Activated CD8-positive, alpha-beta memory T cell treated with anti-CD3 and anti-CD28 coated beads for 36 hours (primary cell): ENCODE results near the gene NTNG1. TPM values are rescaled to one million over a fixed set of nuclear protein-coding genes. Genes with fewer than 3 reads are reported as not detected.

Experiments
- CTCF ChIA-PET: fragments of 350-600 bp; sonication (Branson Sonifier 250); formaldehyde crosslinking; loops from one replicate; lab custom pipeline; 2021; ENCODE audit warnings: antibody characterized with exemption; lab: Charles Lee
- POLR2A ChIA-PET: fragments of 350-600 bp; sonication (Branson Sonifier 250); formaldehyde crosslinking; loops from one replicate; lab custom pipeline; 2021; ENCODE audit warnings: antibody characterized with exemption; lab: Charles Lee
- total RNA-seq, 2 experiments: library from RNA; stranded (reverse); gene quantifications; one replicate each; pipeline ENCODE4 v1.2.3, GENCODE V29; 2021

The NTNG1 gene
- total RNA-seq, 2 experiments from 2014 or later, result 0.42 to 0.50 TPM

GRCh38 chr1:107467286-107467685 lies 326.4 kb downstream of the NTNG1 start:
- POLR2A ChIA-PET, result no interaction called here
- CTCF ChIA-PET, result no interaction called here

- POLR2A ChIA-PET, result no interaction called here
- CTCF ChIA-PET, result no interaction called here
Observed at GRCh38 chr1:107467811-107468210, 327.0 kb downstream of the NTNG1 start.

DNA sequence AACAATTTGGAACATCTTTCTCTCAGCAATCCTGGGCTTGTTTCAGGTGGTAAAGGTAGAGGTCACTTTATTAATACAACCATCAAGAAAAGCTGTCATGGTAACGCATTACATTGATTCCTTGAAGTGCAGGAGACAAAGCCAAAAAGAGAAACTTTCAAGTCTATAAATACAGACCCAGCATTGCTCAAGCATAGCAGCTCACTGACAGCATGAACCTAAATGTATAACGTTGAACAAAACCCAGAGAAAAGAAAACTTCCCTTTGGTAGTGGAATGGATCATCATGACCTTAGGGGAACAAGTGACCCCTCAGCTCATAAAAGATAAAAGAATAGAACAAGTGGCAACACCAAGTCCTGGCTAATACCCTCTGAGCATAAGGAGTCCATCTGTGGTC lies 332.2 kb downstream of the NTNG1 start:
- ChIA-PET CTCF (no interaction called here), POLR2A (no interaction called here)

- ChIA-PET CTCF (no interaction called here), POLR2A (no interaction called here)
Observed at GRCh38 chr1:107474877-107475612, 334.2 kb downstream of the NTNG1 start.

DNA sequence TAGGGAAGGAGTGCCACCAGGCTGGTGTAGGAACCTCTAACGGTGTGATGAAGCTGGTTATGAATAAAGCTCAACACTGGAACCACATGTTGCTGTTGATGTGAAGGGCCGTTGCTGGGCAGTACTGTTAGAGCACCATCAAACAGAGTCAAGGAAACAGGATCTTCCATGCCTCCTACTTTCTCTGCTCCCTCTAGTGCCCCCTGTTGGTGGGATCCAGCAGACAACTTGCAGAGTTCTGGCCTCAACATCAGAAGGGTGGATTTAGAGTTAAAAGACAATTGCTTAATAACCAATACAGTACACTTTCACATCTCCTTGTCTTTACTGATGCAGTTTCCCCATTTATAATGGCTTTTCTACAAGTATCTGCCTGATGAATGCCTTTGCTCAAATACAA lies 336.4 kb downstream of the NTNG1 start:
- CTCF ChIA-PET, result no interaction called here

GRCh38 chr1:107479865-107480350 lies 339.1 kb downstream of the NTNG1 start:
- POLR2A ChIA-PET, result no interaction called here

More for the DNA sequence above, 336.4 kb downstream of the NTNG1 start:
- POLR2A ChIA-PET, result no interaction called here

DNA sequence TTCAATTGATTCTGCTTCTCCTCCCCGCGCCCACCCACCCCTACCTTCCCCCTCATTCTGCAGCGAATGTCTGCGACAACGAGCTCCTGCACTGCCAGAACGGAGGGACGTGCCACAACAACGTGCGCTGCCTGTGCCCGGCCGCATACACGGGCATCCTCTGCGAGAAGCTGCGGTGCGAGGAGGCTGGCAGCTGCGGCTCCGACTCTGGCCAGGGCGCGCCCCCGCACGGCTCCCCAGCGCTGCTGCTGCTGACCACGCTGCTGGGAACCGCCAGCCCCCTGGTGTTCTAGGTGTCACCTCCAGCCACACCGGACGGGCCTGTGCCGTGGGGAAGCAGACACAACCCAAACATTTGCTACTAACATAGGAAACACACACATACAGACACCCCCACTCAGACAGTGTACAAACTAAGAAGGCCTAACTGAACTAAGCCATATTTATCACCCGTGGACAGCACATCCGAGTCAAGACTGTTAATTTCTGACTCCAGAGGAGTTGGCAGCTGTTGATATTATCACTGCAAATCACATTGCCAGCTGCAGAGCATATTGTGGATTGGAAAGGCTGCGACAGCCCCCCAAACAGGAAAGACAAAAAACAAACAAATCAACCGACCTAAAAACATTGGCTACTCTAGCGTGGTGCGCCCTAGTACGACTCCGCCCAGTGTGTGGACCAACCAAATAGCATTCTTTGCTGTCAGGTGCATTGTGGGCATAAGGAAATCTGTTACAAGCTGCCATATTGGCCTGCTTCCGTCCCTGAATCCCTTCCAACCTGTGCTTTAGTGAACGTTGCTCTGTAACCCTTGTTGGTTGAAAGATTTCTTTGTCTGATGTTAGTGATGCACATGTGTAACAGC lies 339.9 kb downstream of the NTNG1 start:
- CTCF ChIA-PET, result no interaction called here
- POLR2A ChIA-PET, result no interaction called here

More at GRCh38 chr1:107479865-107480350, 339.1 kb downstream of the NTNG1 start:
- CTCF ChIA-PET, result interaction anchor here (0.6 kb wide), 1 partner anchor 340 kb away, joined by 4 read pairs; no protein-coding TSS in a partner anchor

DNA sequence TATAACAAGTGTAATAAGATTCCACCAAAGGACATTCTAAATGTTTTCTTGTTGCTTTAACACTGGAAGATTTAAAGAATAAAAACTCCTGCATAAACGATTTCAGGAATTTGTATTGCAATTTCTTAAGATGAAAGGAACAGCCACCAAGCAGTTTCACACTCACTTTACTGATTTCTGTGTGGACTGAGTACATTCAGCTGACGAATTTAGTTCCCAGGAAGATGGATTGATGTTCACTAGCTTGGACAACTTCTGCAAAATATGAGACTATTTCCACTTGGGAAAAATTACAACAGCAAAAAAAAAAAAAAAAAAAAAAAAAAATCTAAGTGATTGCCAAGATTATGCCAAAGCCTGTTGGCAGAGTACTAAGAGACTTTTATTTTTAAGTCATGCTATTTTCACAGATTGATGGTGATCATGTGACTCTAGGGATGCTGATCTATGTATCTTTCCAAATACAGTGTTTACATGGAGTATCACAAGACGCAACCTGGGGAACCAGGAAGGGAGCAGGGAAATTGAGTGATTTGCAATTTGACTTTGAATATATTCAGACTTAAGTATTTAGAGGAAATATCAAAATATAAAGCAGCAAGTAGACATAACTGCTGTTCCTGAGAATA lies 341.0 kb downstream of the NTNG1 start:
- ChIA-PET CTCF (no interaction called here), POLR2A (no interaction called here)

DNA sequence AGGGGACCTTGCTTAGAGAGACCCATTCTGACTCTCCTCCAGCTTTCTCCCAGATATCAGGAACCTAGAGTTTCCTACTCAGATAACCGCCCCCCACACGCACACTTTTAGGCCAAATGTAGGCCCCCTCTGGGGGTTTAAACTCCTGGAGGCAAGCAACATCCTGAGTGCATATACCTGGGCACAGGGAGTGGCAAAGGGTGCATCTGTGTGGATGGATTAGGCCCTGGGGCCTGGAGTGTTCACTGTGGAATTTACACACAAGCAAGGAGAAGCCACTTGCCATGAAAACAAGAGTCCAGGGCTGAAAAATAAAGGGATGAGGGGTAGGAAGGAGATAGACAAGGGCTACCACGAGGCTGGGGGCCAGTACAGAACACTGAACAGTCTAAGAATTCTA lies 343.1 kb downstream of the NTNG1 start:
- ChIA-PET CTCF (no interaction called here), POLR2A (no interaction called here)

- ChIA-PET POLR2A (no interaction called here), CTCF (no interaction called here)
Observed at GRCh38 chr1:107486349-107486748, 345.5 kb downstream of the NTNG1 start.

DNA sequence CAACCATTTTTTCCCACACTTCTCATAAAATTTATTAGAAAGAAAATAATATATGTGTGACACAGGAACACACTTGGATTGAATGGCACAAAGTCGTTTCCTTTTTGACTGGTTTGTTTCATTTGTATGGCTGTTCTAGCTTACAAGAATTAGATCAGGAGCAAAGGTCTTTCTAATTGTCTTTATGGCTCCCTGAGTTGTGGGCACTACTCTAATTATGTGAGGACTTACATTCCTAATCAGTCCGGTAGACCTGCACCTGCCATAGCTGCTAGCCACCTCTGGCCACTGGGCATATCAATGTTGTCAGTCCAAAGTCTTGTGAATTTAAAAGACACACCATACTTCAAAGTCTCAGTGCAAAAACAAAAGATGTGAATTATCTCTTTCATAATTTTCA lies 346.7 kb downstream of the NTNG1 start:
- POLR2A ChIA-PET, result no interaction called here
- CTCF ChIA-PET, result no interaction called here

GRCh38 chr1:107491582-107491981 lies 350.7 kb downstream of the NTNG1 start:
- ChIA-PET POLR2A (no interaction called here), CTCF (no interaction called here)

DNA sequence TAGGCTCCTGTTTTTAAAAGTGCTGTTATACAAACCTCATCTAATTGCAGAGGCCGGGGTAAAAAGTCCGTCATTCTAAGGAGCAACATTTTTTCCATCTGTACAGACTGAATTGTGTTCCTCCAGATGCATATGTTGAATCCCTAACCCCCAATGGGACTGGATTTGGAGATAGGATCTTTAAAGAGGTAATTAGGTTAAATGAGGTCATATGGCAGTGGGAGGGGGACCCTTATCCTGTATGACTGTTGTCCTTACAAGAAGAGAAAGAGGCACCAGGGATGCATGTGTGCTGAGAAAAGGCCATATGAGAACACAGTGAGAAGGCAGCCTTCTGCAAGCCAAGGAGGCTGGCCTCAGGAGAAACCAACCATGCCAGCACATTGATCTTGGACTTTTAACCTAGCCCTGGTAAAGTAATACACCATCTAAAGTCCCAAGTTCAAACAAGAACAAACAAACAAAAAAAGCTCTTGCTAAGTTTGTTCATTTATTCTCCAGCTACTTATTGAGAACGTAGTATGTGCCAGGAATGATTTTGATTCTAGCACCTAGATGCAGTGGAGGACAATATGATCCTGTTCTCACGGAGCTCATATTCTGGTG lies 352.4 kb downstream of the NTNG1 start:
- ChIA-PET POLR2A (no interaction called here), CTCF (no interaction called here)

DNA sequence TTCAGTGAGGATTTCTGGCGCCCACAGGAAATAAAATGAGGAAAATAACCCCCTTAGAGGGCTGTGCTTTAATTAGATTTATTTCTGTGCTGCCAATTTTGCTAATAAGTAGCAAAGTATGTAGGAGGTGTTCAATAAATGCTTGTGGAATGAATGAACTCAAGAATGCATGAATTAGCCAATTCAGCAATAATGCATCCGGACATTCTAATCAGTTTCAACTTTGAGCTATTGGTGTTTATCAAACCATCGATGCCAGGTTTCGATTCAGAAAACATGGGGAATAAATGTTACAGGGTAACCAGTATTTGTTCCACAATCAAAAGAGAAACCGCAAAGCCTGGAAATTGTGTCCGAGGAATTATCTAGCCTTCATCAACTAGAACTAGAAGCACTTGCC lies 353.2 kb downstream of the NTNG1 start:
- ChIA-PET POLR2A (no interaction called here), CTCF (no interaction called here)

- CTCF ChIA-PET, result no interaction called here
Observed at GRCh38 chr1:107496002-107496401, 355.2 kb downstream of the NTNG1 start.

GRCh38 chr1:107499139-107499744 lies 358.4 kb downstream of the NTNG1 start:
- ChIA-PET POLR2A (no interaction called here), CTCF (no interaction called here)

More at GRCh38 chr1:107496002-107496401, 355.2 kb downstream of the NTNG1 start:
- POLR2A ChIA-PET, result no interaction called here

DNA sequence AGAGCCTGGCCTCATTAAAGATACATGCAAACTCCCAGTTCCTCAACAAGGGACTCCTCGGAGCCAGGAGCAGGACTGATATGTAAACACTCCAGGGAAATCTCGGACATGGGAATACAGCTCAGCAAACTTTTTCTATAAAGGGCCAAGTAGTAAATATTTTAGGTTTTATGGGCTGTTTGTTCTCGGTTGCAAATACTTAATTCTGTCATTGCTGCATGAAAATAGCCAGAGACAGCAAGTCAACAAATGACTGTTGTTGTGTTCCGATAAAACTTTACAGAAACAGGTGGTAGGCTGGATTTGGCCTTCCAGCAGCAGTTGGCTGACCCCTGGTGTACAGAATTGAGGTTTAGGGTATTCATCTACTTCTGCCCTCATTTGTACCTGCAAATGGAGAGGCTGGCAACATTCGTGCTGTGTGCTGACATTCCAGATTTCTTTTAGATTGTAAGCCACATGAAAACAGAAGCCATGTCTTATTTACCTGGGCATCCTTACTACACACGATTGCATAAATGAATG lies 360.3 kb downstream of the NTNG1 start:
- ChIA-PET POLR2A (no interaction called here), CTCF (no interaction called here)

- POLR2A ChIA-PET, result no interaction called here
- CTCF ChIA-PET, result no interaction called here
Observed at GRCh38 chr1:107510347-107510746, 369.5 kb downstream of the NTNG1 start.

DNA sequence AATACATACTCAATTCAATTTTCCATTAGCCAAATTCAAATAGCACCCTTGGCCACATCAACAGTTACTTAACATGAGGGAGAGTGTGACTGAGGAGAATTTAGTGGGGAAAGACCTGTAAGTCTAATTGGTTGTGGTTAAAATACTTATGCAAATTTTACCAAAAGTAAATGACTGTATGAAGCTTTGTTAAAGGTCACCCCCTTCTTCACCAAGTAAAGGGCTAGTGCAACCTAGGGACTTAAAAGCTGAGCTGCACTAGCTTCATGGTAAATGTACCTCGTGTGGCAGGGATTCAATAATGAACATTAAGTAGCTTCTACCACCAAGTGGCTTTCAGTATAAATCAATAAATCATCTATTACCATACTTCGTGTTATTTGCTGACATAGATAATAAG lies 372.0 kb downstream of the NTNG1 start:
- CTCF ChIA-PET, result interaction anchor here (0.6 kb wide), 1 partner anchor 311 kb away, joined by 5 read pairs; no protein-coding TSS in a partner anchor
- POLR2A ChIA-PET, result no interaction called here
